Fibroblast of upper back skin (primary cell): Measurements from ENCODE around the gene AEBP2.

Source experiments
- DNase-seq: peaks from one replicate; pipeline ENCODE4 v3.0.0-alpha.2; 2013

Gene AEBP2

GRCh38 chr12:19458733-19459132 lies 19.4 kb downstream of the AEBP2 start:
- DNase-seq = no peak

- no peak for DNase-seq
These were observed 22.7 kb downstream of the AEBP2 start for GRCh38 chr12:19461999-19462398.

DNA sequence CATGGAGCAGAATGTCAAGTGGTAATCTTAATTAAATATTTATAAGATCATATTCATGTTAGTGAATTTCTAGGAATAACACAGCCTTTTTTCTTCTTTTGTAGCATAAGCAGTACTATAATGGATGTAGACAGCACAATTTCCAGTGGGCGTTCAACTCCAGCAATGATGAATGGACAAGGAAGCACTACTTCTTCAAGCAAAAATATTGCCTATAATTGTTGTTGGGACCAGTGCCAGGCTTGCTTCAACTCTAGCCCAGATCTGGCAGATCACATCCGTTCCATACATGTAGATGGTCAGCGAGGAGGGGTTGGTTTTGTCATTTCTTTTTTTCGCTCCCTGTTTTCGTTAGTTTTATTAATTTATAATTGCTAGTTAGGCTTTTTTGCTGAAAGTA lies 23.1 kb downstream of the AEBP2 start:
- peak; percentile 29 for DNase-seq

- DNase-seq = no peak
These were observed 24.9 kb downstream of the AEBP2 start for GRCh38 chr12:19464192-19464580.

- DNase-seq = no peak
These were observed 26.4 kb downstream of the AEBP2 start for GRCh38 chr12:19465711-19466110.

DNA sequence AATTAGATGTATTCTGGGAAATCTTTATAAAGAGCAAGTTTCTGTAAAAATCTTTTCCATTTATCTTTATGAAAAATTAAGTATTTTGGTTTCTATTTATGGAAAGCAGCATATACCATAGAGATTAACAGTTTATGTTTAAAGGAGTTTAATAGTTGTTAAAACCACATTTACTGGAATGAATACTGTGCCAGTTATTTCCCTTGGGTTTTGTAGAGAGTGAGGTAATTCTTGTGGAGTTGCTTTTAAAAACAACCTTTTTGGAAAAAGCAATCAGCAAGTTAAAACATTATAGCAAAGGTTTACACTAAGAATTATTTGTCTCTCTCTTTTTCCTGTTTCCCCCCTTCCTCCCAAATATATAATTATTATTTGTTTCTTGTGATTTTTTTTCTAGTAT lies 34.9 kb downstream of the AEBP2 start:
- peak; percentile 37 for DNase-seq

DNA sequence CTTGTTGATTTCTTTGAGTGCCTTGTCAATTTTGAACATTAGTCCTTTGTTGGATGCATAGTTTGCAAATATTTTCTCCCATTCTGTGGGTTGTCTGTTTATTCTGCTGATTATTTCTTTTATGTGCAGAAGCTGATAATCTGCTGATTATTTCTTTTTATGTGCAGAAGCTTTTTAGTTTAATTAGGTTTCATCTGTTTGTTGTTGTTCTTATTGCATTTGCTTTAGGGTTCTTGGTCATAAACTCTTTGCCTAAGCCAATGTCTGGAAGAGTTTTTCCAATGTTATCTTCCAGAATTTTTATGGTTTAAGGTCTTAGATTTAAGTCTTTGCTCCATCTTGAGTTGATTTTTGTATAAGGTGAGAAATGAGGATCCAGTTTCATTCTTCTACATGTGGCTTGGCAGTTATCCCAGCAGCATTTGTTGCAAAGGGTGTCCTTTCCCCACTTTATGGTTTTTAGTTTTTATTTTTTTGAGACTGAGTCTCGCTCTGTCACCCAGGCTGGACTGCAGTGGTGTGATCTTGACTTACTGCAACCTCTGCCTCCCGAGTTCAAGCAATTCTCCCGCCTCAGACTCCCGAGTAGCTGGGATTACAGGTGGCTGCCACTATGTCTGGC lies 36.7 kb downstream of the AEBP2 start:
- DNase-seq = peak; percentile 57

GRCh38 chr12:19477071-19477470 lies 37.8 kb downstream of the AEBP2 start:
- no peak for DNase-seq

DNA sequence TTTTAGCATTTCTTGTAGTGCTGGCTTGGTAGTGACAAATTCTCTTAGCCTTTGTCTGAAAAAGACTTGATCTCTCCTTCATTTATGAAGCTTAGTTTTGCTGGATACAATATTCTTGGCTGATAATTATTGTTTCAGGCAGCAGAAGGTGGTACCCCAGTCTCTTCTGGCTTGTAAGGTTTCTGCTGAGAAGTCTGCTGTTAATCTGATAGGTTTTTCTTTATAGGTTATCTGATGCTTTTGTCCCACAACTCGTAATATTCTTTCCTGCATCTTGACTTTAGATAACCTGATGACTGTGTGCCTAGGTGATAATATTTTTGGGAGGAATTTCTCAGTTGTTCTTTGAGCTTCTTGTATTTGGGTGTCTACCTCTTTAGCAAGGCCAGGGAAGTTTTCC lies 41.2 kb downstream of the AEBP2 start:
- no peak for DNase-seq

DNA sequence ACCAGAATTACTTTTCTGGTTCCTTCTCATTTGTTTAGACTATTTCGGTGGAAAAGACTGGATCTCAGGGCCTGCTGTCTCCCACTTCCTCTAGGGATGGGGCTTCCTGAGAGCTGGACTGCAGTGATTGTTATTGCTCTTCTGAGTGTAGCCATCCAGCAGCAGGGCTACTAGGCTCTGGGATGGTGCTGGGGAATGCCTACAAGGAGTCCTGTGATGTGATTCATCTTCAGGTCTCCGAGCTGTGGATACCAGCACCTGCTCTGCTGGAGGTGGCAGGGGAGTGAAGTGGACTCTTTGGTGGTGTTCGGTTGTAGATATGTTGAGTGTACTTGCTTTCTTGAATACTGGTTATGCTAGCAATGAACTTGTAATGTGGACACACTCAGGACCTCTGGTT lies 42.7 kb downstream of the AEBP2 start:
- DNase-seq = no peak

DNA sequence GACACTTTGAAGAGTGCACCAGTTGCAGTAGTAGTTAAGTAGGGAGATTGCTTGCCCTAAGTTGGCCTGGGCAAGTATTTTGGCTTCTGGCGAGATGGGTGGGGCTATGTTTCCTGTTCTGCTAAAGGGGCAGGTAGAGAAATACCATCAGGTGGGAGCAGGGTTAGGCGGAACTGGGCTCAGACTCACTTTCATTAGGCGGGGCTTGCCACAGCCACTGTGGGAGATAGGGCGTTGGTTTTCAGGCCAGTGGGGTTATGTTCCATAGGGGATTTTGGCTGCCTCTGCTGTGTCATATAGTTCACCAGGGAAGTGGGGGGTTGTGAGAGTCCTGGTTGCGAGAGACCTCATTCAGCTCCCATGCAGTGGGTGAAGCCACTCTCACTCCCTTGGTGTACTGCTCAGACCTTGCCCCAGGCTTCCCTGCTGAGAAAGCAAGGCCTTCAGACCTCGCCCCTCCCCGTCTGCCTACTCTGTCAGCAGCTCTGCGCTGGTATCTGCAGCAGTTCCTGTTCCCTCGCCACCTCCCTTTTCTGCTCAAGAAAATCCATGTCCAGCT lies 43.3 kb downstream of the AEBP2 start:
- DNase-seq = no peak

GRCh38 chr12:19483727-19484126 lies 44.4 kb downstream of the AEBP2 start:
- no peak for DNase-seq

- no peak for DNase-seq
These were observed 45.4 kb downstream of the AEBP2 start for GRCh38 chr12:19484738-19485137.

GRCh38 chr12:19485240-19485639 lies 45.9 kb downstream of the AEBP2 start:
- DNase-seq = no peak

GRCh38 chr12:19489168-19489567 lies 49.9 kb downstream of the AEBP2 start:
- no peak for DNase-seq

DNA sequence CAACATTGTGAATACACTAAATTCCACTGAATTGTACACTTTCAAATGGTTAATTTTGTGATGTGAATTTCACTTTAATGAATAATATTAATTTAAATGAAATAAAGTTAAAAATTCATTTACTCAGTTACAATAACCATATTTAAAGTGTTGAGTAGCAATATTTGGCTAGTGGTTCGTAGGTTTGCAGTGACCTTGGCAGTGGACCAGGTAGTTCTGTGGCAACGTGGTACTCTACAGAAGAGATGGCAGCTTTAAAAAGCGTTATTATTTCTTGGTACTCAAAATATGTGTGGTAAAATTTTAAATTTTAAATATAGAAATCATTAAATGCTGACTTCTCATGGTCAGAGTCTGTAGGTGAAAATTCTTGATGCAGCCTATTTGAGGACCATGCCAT lies 51.6 kb downstream of the AEBP2 start:
- DNase-seq = no peak

- no peak for DNase-seq
These were observed 52.6 kb downstream of the AEBP2 start for GRCh38 chr12:19491863-19492262.

- DNase-seq = no peak
These were observed 57.1 kb downstream of the AEBP2 start for GRCh38 chr12:19496219-19496878.

GRCh38 chr12:19498099-19498498 lies 58.8 kb downstream of the AEBP2 start:
- DNase-seq = no peak

- no peak for DNase-seq
These were observed 59.7 kb downstream of the AEBP2 start for GRCh38 chr12:19499030-19499429.

DNA sequence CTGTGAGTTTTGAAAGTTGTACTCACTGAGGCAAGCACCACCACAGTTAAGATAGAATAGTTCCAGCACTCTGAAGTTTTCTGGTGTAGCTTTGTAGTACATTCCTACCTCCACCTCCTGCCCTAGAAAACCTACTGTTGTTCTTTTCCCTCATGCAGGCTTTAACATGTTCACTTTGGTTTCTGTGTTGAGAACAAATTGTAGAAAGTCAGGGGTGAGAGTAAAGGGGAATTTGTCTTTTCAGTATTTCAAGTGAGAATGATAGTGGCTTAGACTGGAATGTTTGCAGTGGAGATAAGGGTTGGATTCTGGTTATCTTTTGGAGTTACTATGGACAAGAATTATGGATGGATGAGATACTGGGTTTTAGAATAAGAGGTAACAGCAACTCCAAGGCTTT lies 67.2 kb downstream of the AEBP2 start:
- DNase-seq = no peak

DNA sequence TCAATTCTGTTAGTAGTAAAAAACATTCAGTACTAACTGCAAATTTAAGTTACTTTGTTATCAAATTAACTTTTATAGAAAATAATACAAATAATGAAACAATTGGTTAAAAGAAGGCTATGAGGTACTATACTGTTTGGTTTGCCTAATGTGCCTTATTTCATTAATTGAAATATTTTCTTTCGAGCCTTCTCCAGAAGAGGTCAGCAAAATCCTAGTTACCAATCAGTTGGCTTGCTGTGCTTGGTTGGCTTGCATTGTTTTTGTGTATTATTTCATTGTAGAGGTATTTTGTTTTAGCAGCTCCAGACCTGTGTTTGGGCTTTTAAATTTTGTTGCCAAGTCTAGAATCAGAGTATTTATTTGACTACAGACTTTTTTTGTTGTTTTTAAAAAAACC lies 68.5 kb downstream of the AEBP2 start:
- peak; percentile 21 for DNase-seq

- no peak for DNase-seq
These were observed 71.2 kb downstream of the AEBP2 start for GRCh38 chr12:19510461-19510860.

GRCh38 chr12:19515179-19515578 lies 75.9 kb downstream of the AEBP2 start:
- DNase-seq = no peak

DNA sequence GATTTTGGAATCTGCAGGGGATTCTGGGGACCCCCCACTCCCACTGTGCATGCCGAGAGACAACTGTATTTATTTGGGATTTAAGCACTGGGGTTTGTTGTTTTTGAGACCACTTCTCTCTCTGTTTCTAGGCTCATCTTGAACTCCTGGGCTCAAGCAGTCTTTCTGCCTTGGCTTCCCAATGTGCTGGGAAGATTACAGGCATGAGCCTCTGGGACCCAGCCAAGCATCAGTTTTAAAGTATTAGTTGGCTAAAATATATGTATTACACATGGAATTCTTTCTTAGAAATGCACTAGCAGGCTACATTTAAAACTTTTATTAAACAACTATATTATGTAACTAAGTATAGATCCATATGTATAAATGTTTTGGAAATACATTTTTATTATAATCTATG lies 78.3 kb downstream of the AEBP2 start:
- peak; percentile 24 for DNase-seq
